SU-DHL-6 (cell line): Measurements from ENCODE around the gene HOXA5.

Source experiments
- H2AFZ ChIP-seq: fragments of 200-600 bp; sonication (generic); 2 replicates; pipeline ENCODE4 v1.6.1; 2014; ENCODE audit warnings: low read depth, mild to moderate bottlenecking, moderate library complexity, mixed read lengths, antibody characterized with exemption, low read length; ENCODE audit not compliant: severe bottlenecking
- H3F3A ChIP-seq: fragments of 200-600 bp; shearing (Covaris generic); 2 replicates; pipeline ENCODE4 v1.6.0; 2016; ENCODE audit warnings: antibody characterized with exemption, mild to moderate bottlenecking; ENCODE audit not compliant: insufficient read depth
- H3K27ac ChIP-seq: fragments of 200-600 bp; sonication (generic); 2 replicates; pipeline ENCODE4 v1.5.1; 2016; ENCODE audit warnings: low read depth, mild to moderate bottlenecking, low read length, moderate library complexity, mixed read lengths
- H3K27me3 ChIP-seq: fragments of 200-600 bp; sonication (generic), shearing (Covaris generic); 2 replicates; pipeline ENCODE4 v1.6.0; 2014; ENCODE audit warnings: mild to moderate bottlenecking, low read length
- H3K36me3 ChIP-seq: fragments of 200-600 bp; sonication (generic); 2 replicates; pipeline ENCODE4 v1.6.1; 2014; ENCODE audit warnings: mild to moderate bottlenecking, low read length, mixed read lengths
- H3K4me2 ChIP-seq: fragments of 300-600, 200-600 bp; shearing (Covaris generic), sonication (generic); 2 replicates; pipeline ENCODE4 v1.6.0; 2014; ENCODE audit warnings: low read length, low read depth, mild to moderate bottlenecking; ENCODE audit not compliant: poor library complexity, severe bottlenecking
- H3K4me3 ChIP-seq: fragments of 200-600 bp; sonication (generic); 2 replicates; pipeline ENCODE4 v1.5.1; 2014; ENCODE audit warnings: antibody characterized with exemption, low read length, mild to moderate bottlenecking, mixed read lengths; ENCODE audit not compliant: insufficient read depth, poor library complexity, severe bottlenecking
- H3K79me2 ChIP-seq: fragments of 200-600 bp; sonication (generic); 2 replicates; pipeline ENCODE4 v1.6.1; 2014; ENCODE audit warnings: mild to moderate bottlenecking, low read length, moderate library complexity; ENCODE audit not compliant: insufficient read depth
- H3K9ac ChIP-seq: fragments of 200-600 bp; sonication (generic); 2 replicates; pipeline ENCODE4 v1.7.0; 2014; ENCODE audit warnings: mild to moderate bottlenecking, low read length
- H3K9me2 ChIP-seq: fragments of 200-600 bp; sonication (generic); replicated peaks from 2 replicates; pipeline ENCODE4 v1.6.1; 2014; ENCODE audit warnings: low read length; ENCODE audit not compliant: insufficient read depth
- H3K9me3 ChIP-seq: fragments of 200-600 bp; sonication (generic); 2 replicates; pipeline ENCODE4 v1.6.1; 2014; ENCODE audit warnings: low read length, mixed read lengths; ENCODE audit not compliant: insufficient read depth
- H4K20me1 ChIP-seq: fragments of 200-600 bp; sonication (generic); 2 replicates; pipeline ENCODE4 v1.6.1; 2014; ENCODE audit warnings: low read depth, mild to moderate bottlenecking, antibody characterized with exemption, low read length, moderate library complexity, mixed read lengths
- CTCF ChIP-seq: fragments of 200-600 bp; sonication (generic); IDR thresholded peaks from one replicate; pipeline ENCODE4 v1.5.1; 2017; ENCODE audit warnings: antibody characterized with exemption, mild to moderate bottlenecking, low read length, moderate library complexity; ENCODE audit not compliant: insufficient read depth, poor library complexity, severe bottlenecking
- EZH2phosphoT487 ChIP-seq: fragments of 200-600 bp; sonication (generic), shearing (Covaris generic); conservative IDR thresholded peaks from 2 replicates; pipeline ENCODE4 v1.6.1; 2018; ENCODE audit warnings: mild to moderate bottlenecking, antibody characterized with exemption, low read length, moderate library complexity, mixed read lengths

Gene HOXA5

GRCh38 chr7:27146491-27147198 lies 3.2 kb upstream of the HOXA5 start:
- Histone ChIP-seq H3K9me3 (no peaks in the 10 kb centered on the region), H3K27ac (no peak overlapping the region), H3K36me3 (no peaks in the 10 kb centered on the region), H4K20me1 (no peaks in the 10 kb centered on the region), H2AFZ (no peak overlapping the region), H3F3A (no peaks in the 10 kb centered on the region), H3K4me2 (no peak overlapping the region), H3K27me3 (no peaks in the 10 kb centered on the region), H3K79me2 (peaks cover 15% of the 10 kb centered on the region; the same call in 1 of the 2 replicates), H3K9me2 (no peaks in the 10 kb centered on the region), H3K9ac (no peak overlapping the region), H3K4me3 (no peak overlapping the region)
- TF ChIP-seq EZH2phosphoT487 (no peak), CTCF (no peak)

GRCh38 chr7:27145914-27146412 lies 2.5 kb upstream of the HOXA5 start:
- H3K36me3 ChIP-seq: no peaks in the 10 kb centered on the region
- no peak overlapping the region for H3K4me3 ChIP-seq
- H2AFZ ChIP-seq: no peak overlapping the region

GRCh38 chr7:27145165-27145913 lies 1.9 kb upstream of the HOXA5 start:
- no peaks in the 10 kb centered on the region for H4K20me1 ChIP-seq
- H3K4me2 ChIP-seq: no peak overlapping the region
- no peaks in the 10 kb centered on the region for H3F3A ChIP-seq
- TF ChIP-seq CTCF (no peak), EZH2phosphoT487 (no peak)
- no peak overlapping the region for H3K27ac ChIP-seq
- no peak overlapping the region for H3K9ac ChIP-seq
- H2AFZ ChIP-seq: no peak overlapping the region
- no peaks in the 10 kb centered on the region for H3K36me3 ChIP-seq
- no peaks in the 10 kb centered on the region for H3K9me2 ChIP-seq
- no peaks in the 10 kb centered on the region for H3K9me3 ChIP-seq
- no peak overlapping the region for H3K4me3 ChIP-seq
- peaks cover 13% of the 10 kb centered on the region; the same call in 1 of the 2 replicates for H3K79me2 ChIP-seq
- H3K27me3 ChIP-seq: no peaks in the 10 kb centered on the region

More at GRCh38 chr7:27145914-27146412, 2.5 kb upstream of the HOXA5 start:
- Histone ChIP-seq H3K79me2 (peaks cover 15% of the 10 kb centered on the region; the same call in 1 of the 2 replicates), H3K27ac (no peak overlapping the region), H3K9ac (no peak overlapping the region), H4K20me1 (no peaks in the 10 kb centered on the region), H3K9me2 (no peaks in the 10 kb centered on the region), H3K9me3 (no peaks in the 10 kb centered on the region), H3K27me3 (no peaks in the 10 kb centered on the region), H3F3A (no peaks in the 10 kb centered on the region), H3K4me2 (no peak overlapping the region)
- TF ChIP-seq EZH2phosphoT487 (no peak), CTCF (no peak)
